HG02610 (cell line): ENCODE data around the gene RFTN1.
"Not testable (repeated sequence)": the region's sequence is repeated elsewhere in the genome, so short reads cannot be mapped to it uniquely, and the experiment has no call there.

ENCODE experiments used
- ATAC-seq: cut with Tn5 transposase; IDR thresholded peaks from one replicate; pipeline ENCODE4 v1.9.1; 2021; ENCODE audit warnings: mild to moderate bottlenecking, moderate library complexity; ENCODE audit not compliant: unreplicated experiment

The RFTN1 gene

DNA sequence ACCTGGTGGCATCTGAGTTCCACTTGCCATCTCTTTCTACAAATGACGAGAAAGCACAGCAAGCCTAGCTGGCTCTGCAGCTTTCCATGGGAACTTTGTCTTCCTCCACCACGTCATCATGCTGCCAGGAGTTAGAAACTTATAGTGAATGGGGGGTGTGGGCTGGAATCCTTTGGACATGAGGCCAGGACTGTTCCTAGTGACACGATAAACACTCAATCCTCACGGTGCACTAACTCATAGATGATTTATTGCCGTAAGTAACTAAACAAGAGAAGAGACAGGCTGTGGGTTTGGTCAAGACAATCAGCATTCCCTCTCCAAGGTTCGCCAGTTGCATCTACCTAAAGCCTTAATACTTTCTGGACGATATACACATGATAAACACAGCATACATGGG lies 197.9 kb downstream of the RFTN1 start:
- ATAC-seq: no peak

DNA sequence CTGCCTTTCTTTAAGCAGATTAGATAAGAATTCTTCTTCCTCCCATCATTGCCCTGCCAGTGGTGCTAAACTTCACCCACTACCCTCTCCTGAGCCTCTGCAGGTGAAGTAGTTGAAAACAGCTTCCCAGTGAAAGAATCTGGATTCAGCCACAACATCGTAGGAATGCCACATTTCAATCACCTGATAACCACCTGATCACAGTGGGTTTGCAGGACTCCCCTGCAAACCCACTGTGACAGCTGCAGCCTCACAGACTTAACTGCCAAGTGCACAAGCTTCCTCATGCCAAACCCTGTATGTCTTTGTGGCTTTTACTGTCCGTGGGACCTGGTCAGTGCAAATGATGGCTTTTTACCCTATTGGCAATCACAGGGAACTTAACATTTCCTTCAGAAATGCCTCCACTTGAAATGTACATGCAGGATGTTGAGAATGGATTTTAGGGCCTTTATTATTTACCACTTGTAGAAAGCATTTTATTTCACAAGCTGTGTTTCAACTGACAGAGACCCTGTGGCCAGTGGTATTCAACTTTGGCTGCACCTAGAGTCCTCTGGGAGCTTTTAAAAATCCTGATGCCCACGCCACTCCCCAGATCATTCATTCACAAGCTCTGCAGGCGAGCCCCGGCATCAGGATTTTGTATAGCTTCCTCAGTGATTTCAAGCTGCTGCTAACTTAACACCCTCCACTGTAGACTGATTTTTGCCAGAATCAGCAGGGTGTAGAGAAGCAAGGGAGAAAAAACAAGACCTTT lies 199.4 kb downstream of the RFTN1 start:
- ATAC-seq: no peak

DNA sequence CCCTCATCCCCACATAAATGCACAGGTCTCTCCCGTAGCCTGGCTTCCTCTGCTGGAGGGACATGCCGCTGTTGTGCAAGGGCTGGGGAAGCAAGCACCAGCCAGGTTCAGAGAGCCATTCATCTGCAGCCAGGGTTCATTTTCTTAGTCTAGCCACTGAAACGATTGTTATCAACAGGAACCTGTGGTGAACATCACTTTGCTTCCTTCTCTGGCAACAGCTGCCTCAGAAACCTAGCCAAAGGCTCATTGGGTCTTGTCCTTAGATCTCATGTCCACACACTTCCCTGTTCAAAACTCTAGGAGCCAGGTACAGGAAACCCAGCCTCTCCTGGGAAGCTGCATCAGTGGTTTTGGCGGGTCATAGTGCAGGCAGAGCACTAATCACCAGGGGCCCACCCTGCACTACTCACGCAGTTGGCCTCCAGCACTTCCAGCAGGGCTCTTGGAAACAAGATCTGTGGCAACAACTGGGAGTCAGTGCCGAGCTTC lies 201.5 kb downstream of the RFTN1 start:
- ATAC-seq: peak; percentile 61

DNA sequence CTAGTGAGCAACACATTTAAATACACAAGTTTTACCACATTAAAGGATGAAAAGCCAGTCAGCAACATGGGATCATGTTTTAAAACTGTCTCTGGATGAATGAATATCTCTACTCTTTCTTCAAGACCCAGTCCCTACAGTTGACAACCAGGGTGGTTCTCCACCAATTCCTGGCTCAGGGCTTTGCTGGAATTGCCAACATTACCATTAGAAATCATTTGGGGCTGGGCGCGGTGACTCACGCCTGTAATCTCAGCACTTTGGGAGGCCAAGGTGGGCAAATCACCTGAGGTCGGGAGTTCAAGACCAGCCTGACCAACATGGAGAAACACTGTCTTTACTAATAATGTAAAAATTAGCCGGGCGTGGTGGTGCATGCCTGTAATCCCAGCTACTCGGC lies 203.0 kb downstream of the RFTN1 start:
- not testable (repeated sequence) for ATAC-seq

DNA sequence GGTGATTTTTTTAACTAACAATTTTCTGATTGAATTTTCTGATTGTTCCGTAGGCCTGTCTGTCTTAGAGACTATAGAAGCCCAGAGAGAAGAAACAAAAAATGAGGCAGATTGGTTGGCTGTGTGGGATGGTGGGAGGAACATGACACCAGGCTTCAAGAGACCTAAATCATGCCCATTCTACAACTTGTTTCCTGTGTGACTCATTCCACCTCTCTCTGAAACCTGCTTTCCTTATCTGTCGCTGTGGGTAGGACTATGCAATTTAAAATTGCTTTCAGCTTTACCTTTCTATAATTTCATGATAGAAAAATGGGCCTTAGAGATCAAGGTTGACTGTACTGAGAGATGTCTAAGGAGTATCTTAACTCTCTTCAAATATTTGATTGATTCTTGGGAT lies 203.9 kb downstream of the RFTN1 start:
- ATAC-seq: peak; percentile 87

DNA sequence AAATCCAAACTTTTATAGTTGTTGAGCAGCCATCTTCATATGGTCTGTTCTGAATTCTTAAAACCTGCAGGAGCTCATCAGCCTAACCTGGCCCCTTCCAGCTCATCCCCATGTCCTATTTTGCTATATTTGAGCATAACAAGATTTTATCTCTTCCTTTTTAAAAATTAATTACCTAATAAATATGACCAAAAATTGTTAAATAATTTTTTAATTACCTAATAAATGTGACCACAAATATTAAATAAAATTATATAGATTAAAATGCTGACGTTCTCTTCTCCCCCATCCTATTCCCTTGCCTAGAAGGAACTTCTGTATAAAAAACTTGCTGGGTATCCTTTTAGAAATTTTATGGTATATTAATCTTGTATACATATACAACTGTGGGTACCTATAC lies 204.8 kb downstream of the RFTN1 start:
- no peak for ATAC-seq

DNA sequence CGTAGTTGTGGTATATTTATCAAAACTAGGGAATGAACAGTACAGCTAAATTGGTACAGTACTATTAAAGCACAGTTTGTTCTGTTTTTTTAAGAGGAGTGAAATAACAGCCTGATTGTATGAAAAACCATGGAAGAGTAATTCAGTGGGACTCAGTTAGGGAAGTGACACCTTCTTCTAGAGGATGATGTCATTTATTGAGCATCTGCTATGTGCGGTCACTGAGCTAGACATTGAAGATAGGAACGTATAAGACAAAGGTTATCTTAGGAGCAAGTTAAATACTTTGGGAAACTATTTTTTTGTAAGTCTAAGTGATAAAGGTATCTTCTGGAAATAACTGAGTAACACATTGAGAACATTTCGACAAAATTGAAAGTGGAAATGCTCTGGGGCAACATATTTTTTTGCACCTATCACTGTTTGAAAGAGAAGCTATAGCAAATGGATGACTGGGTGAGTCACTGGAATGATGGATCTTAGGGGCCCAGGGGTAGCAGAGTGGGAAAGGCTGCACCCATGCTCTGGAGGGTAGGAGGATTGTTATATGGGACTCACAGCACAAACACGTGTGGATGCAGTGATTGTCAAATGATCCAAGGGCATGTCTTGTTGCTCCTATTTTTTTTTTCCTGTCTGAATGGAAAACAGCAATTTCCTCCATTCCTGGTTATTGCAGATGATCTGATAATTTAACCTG lies 205.5 kb downstream of the RFTN1 start:
- no peak for ATAC-seq

DNA sequence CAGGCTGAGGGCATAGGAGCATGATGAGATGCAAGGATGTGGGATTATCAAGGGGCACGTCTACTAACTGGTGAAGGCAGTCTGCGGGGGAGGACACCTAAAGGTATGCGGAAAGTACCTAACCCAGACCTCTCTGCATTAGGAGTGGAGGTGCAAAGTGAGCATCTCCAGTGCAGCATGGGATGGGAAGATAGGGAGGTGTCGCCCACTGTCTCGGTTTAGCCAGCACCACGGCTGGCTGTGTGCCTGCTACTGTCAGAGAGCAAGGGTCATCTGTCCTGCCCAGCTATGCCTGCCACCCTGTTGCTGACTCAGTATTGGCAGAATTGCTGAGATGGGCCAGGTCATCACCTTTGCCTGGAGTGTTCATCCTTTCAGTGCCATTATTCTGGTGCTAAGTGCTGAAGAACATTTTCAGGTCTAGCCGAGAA lies 208.4 kb downstream of the RFTN1 start:
- ATAC-seq: no peak

DNA sequence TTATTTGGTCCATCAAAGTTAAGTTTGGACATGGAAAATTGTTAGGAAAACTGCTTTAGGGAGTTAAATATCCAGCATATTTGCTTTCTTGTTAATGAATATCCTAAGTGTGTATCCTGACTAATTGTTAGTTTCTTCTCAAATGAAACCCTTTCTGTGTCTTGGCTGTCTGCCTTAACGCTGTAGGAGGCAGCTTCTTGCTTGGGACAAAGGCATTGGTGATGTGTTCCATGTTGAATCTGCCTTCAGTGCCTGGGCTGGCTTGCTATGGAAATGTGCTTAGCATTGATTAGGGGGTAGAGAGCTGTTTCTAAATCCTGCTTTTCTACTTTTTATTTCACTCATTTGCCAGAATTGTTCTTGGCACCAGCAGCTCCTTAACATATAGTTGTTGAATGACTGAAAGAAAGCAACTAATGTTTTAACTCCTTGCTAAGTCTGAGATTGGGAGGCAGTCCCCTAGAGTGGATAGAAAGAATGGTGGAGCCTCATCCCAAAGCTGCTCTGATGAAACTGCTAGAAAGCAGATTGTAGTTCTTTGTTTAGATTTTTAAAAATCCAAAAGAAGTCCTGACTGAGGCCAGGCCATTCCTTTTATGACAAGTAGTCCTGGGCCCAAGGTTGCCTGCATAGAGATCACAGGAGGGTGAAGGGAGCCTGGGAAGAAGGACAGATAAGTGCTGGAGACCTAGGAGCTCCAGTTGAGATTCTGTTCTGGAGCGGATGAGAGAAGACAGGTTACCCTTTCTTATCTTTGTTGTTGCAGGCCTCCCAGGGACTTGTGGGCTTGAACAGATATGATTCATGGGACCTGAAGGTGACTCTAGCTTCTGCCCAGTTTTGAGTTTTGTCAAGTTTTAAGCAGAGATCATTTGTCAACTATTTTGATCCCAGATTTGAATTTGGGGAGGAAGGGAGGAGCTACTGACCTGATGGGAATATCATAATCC lies 209.2 kb downstream of the RFTN1 start:
- ATAC-seq: no peak

DNA sequence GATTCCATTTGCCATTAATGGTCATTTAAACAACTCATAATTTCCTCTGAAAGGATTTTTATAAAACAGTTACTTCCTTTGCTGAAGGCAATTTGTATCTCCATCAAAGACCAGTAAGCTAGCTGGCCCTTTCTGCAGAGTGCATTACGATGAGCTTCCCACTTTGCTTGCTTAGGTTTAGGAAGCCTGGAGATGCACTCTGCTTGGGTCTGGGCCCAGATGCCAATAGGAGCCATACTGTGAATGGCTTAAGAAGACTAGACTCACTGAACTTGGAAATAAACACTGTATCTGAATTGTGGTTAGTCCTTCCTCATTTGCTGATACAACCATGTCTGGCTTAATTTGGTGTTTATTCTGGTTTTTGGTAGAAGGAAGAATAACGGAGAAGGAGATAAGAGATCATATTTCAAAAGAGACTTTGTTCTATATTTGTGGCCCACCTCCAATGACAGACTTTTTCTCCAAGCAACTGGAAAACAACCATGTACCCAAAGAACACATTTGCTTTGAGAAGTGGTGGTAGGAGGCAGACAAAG lies 210.4 kb downstream of the RFTN1 start:
- no peak for ATAC-seq

DNA sequence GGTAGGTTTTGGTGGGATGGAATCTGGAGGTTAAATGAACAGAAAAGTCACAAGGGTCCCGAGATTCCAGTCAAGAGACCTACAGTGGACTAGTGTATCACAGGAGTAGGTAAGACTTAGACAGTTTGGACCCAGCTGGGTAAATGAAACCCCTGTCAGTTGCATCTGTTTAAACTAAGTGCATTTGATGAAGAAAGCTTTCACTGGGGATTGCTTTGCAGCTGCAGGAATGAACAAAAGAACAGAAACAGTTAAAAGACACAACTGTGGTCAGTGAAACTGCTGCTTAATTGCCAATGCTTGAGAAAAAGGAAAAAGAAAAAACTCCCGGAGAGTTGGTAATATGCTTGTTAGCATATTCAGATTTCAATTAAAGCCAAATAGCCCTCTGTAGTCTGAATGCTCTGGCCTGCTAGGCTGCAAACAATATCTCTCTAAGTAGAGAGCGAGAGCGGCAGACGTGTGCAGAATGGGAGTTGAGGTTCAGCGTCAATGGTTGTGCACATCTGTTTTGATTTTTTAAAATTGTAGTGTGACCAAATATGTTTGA lies 211.3 kb downstream of the RFTN1 start:
- no peak for ATAC-seq

DNA sequence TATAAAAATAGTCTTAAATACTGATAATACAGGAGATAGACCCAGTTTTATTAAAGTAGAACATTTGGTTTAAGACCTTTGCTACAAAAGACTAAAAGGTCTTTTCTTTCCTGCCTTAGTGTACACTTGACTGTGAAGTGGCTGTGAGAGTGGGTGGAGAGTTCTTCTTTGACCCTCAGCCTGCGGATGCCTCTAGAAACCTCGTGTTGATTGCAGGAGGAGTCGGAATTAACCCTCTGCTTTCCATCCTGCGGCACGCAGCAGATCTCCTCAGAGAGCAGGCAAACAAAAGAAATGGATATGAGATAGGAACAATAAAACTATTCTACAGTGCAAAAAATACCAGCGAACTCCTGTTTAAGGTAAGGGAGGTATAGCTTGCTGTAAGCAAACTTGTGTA lies 212.0 kb downstream of the RFTN1 start:
- no peak for ATAC-seq

DNA sequence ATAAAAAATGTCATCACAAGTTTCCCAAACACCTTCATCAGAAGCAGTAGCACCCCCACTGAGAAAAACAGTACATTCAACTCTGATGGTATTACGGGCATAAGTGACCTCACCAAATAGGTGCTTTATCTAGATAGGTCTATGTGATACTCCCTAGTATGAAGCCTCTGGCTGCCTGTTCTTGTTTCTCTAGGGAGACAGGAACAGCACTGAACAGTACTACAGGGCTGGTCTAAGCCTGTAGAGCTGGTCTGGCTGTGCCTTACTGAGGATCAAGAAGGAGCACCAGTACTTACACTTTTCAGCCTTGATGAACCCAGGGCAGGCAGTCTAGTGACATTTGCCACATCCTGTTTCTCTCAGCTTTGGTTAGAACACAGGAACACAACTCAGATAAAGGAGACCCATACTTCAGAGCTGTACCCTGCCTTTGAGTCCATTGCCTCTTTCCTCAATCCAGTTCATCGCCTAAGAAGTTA lies 212.6 kb downstream of the RFTN1 start:
- ATAC-seq: peak; percentile 57

DNA sequence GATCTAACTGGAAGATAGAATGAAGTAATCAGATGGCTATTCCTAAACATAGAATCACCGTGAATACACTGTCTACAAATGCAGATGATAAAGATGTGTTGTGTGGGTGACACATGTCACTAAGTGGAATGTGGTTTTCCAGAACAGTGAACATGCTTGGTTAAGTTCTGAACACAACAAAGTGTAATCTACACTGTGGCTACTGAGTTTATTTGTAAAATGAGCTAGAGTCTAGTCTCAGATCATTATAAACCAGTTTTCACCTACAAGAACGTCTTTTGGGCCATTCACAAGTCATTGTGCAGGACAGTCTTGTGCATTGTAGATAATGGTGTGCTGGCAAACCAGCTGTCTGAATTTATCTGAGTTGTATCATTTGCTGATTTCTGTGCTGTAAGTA lies 213.2 kb downstream of the RFTN1 start:
- peak; percentile 71 for ATAC-seq

DNA sequence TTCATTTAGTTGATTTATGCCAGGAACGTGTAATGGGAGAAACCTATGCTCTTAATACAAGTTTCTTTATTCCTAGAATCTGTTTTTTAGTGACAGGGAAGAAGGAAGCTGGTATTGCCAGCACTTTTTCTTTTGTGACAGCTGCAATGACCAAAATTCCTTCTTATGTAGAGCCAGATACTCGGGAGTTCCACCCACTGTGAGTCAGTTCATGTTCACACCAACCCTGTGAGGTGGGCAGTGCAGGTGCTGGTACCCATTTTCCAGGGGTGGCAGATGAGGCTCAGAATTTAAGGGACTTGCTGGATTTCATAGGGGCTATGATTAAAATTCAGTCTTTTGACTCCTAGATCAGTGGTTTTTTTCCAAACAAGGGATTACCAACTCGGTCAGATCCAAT lies 213.8 kb downstream of the RFTN1 start:
- ATAC-seq: no peak

DNA sequence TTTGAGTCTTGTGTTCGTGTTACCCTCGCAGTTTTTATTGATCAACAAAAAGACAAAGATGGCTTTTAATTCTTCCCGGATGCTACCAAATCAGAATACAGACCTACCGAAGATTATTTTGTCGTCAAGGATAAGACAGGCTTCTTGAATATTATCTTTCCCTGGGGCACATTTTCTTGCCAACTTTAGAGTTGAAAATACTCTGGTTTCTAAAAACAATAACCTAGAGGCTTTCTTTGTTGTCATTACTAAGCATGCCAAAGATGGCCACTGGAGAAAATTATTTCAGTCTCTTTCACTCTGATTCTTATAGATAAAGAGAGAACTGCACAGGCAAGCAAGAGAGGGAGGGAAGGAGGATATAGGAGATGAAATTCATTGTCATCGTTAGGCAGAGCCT lies 214.6 kb downstream of the RFTN1 start:
- ATAC-seq: no peak

DNA sequence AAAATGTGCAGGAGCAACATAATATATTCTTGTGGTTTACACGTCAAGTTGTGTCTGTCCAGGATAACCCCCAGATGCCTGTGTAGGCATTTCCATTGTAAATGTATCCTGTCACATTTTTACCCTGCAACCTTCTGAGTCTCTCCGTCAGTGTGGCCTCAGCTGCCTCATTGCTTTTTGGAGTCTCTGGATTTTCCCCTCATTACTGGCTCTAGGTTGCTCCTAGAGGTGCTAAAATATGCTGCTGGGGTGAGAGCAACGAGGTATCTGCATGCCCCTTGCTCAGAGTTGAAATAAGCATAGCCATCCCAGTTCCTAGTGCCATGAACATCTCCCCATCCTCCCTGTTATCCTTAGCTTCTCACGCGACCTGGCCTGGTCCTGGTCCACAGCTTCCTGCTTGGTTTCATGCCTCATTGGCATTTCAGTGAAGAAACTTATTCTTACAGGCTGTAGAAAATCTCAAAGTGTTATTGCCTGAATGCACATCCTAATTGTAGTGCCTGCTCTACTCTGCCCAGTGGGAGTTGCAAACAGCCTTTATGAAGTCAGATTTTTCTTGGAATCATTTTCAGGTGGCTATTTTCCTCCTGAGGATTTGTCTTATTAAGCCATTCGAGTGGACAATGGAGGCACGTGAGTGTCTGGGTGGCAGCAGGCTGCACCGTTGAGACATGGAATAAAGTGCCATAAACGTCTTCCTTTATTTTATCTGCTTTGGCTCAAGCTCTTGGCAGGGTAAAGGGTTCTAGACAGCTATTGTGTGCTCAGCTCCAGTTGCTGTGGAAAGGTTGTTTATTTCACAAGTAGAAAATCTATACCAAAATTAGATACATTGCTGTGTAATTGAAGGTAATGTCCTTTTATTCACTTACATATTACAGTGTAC lies 215.3 kb downstream of the RFTN1 start:
- ATAC-seq: no peak

DNA sequence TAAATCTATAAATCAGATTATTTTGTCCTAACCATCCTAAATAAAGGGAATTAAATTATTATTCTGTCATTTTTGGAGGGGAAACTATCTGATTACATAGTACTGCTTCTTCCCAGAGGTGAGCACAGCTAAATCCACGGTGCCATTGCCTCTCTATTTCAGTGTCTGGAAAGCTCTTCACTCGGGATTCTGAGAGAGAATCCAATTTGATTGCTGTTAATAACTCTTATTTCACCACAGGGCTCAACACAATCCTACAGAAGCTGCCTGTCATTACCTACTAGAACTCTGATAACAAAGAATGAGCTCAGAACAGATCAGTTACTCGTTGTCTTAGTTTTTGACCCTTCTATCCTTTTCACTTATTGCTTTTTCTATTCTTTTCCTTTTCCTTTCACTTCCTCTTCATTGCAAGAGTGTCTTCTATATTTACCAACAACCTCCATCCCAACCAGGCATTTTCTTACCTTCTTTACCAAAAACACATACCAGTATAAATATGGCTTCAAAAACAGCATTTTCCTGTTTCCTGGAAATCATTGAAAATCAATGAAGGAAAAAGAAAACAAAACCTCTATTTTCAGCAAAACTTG lies 218.1 kb downstream of the RFTN1 start:
- no peak for ATAC-seq

DNA sequence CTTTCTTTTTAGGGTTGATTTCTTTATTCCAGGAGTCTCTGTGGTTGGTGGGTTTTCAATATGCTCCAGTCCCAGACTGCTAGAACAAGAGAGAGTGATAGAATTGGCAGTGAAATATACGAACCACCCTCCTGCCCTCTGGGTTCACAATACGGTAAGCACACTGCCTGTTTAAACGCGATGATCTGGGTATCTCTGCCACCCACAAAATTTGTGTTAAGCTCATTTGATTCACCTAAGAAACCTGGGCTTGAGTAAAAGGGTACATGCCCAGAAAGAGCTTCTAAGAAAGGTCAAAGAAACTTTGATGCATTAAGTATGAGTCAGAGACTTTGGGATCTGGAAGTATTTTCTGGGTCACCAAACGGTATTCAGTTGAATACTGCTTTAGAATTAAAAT lies 218.7 kb downstream of the RFTN1 start:
- ATAC-seq: no peak
